ENCODE results near the gene PLEKHA8.

Gene PLEKHA8

DNA sequence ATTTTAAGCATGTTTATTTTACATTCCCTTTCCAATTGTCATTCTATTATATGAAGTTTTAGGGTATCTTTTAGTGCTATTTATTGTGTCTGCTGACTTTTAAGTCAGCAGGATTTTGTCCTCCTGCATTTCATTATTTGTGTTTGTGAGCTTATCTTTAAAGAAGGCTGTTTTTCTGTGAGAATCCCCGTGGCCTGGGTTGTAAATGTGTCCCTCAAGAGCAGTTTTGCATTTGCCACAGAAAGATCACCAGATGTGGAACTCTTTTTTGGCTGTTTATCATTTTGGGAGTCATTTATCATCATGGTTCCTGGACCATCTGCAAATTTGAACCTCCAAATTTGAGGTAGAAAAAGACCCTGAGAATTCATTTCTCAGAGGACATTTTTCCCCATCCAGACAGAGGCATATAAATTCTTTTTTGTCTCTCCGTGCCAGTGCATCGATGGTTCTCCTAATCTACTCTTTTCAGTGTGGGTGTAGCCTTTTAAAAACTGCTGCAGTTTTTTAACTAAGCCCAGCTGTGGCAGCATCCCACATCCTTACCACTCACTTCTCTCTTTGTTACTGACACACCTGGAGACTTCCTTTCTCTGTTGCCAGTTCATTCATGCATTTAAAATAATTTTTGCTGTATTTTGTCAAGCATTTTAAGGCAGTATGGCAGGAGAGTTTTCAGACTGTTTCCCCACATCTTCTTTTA lies 86.5 kb downstream of the PLEKHA8 start:
- no peak overlapping the region for H3K4me3 Mint-ChIP-seq
- TF ChIP-seq, protein P1, sequence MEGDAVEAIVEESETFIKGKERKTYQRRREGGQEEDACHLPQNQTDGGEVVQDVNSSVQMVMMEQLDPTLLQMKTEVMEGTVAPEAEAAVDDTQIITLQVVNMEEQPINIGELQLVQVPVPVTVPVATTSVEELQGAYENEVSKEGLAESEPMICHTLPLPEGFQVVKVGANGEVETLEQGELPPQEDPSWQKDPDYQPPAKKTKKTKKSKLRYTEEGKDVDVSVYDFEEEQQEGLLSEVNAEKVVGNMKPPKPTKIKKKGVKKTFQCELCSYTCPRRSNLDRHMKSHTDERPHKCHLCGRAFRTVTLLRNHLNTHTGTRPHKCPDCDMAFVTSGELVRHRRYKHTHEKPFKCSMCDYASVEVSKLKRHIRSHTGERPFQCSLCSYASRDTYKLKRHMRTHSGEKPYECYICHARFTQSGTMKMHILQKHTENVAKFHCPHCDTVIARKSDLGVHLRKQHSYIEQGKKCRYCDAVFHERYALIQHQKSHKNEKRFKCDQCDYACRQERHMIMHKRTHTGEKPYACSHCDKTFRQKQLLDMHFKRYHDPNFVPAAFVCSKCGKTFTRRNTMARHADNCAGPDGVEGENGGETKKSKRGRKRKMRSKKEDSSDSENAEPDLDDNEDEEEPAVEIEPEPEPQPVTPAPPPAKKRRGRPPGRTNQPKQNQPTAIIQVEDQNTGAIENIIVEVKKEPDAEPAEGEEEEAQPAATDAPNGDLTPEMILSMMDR (IDR thresholded peaks at IDR 0.05): no peak
- peaks cover 49% of the 10 kb centered on the region for H3K9me3 Mint-ChIP-seq
- H3K36me3 Mint-ChIP-seq (ENCODE audit: low read depth): peaks cover 62% of the 10 kb centered on the region
- no peaks in the 10 kb centered on the region for H3K4me1 Mint-ChIP-seq
- peak overlapping the region; percentile 79 for H3K27ac Mint-ChIP-seq
- DNase-seq: no peak
- H3K27me3 Mint-ChIP-seq (ENCODE audit: low read depth, poor library complexity): no peaks in the 10 kb centered on the region

DNA sequence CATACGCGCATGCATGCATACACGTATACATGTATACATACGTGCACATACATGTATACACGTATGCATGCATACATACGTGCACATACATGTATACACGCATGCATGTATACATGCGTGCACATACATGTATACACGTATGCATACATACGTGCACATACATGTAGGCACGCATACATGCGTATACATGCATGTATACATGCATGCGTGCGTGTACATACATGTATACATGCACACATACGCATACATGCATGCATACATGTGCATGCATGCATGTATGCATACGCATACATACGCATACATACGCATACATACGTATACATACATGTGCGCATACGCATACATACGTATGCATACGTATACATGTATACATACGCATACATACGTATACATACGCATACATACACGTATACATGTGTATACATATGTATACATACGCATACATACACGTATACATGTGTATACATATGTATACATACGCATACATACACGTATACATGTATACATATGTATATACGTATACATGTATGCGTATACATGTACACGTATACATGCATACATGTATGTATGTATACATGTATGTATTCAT lies 87.6 kb downstream of the PLEKHA8 start:
- no peak overlapping the region for H3K27ac Mint-ChIP-seq
- no peak overlapping the region for H3K4me3 Mint-ChIP-seq
- H3K9me3 Mint-ChIP-seq: peaks cover 38% of the 10 kb centered on the region
- no peaks in the 10 kb centered on the region for H3K27me3 Mint-ChIP-seq (ENCODE audit: low read depth, poor library complexity)
- TF ChIP-seq, protein P1 (IDR thresholded peaks at IDR 0.05): no peak
- no peak for DNase-seq
- no peaks in the 10 kb centered on the region for H3K4me1 Mint-ChIP-seq
- H3K36me3 Mint-ChIP-seq (ENCODE audit: low read depth): peaks cover 56% of the 10 kb centered on the region

DNA sequence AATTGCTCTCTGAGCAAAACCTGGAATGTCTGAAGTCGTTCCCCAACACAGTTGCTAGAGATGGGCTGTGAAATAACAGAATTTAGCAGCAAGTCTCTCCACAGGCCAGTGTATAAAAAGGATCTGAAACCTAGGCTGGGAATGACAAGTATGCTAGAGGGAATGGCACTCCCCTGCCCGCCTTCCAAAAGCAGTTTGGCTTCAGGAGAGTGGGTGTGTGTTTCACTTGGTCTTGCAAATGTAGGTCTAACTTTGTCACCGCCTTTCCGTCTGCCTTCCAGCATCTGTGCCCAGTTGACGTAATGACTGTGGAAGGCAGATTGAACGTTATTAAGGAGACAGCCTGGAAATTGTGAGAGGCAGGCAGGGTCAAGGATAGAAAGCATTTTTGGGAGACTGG lies 88.6 kb downstream of the PLEKHA8 start:
- Mint-ChIP-seq H3K4me3 (no peak overlapping the region), H3K9me3 (peaks cover 31% of the 10 kb centered on the region), H3K27ac (peak overlapping the region; percentile 14), H3K4me1 (no peaks in the 10 kb centered on the region), H3K36me3 (ENCODE audit: low read depth) (peaks cover 48% of the 10 kb centered on the region), H3K27me3 (ENCODE audit: low read depth, poor library complexity) (no peaks in the 10 kb centered on the region)
- TF ChIP-seq, protein P1 (IDR thresholded peaks at IDR 0.05): no peak
- DNase-seq: no peak

DNA sequence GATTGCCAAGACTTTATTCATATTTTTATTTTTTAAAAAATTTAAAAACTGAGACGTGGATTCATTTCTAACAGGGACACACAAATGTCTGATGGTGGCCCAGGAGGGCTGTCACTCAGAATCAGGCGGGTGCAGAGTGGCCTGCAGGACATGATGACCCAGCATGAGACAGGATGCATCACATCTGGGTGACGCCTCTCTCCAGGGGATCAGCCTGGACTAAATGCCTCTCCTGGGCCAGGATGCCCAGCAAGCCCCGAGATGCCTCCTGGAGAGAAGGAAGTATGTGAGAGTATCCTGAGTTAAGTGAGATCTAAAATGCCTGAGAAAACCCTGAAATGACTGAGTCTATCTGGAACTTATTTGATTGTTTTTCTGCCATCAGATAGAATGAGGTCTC lies 89.7 kb downstream of the PLEKHA8 start:
- H3K27ac Mint-ChIP-seq: no peak overlapping the region
- DNase-seq: no peak
- no peaks in the 10 kb centered on the region for H3K27me3 Mint-ChIP-seq (ENCODE audit: low read depth, poor library complexity)
- no peaks in the 10 kb centered on the region for H3K4me1 Mint-ChIP-seq
- peaks cover 22% of the 10 kb centered on the region for H3K9me3 Mint-ChIP-seq
- no peak overlapping the region for H3K4me3 Mint-ChIP-seq
- peaks cover 37% of the 10 kb centered on the region for H3K36me3 Mint-ChIP-seq (ENCODE audit: low read depth)
- TF ChIP-seq, protein P1 (IDR thresholded peaks at IDR 0.05): no peak

DNA sequence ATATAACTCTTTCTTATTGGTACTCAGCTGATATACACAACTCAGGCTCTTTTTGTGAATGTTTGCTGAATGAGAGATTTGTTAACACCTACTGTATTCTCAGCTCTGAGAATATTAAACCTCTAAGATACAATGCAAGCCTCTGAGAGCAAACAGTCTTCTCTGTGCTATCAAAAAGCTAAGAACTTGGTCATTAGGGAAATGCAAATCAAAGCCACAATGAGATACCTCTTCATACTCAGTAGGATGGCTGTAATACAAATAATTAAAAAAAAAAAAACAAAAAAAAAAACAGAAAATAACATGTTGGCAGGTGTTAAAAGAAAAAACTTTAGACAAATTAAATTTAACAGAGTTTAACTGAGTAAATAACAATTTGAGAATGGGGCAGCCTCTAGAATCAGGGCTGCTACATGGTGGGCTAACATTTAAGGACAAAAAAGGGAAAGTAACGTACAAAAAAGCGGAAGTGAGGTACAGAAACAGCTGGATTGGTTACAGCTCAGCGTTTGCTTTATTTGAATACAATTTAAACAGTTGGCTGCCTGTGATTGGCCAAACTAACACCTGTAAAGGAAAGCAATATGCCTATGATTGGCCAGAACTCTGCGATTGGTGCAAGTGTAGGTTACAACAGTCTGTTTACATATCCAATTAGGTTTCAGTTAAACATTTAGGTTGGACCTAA lies 91.8 kb downstream of the PLEKHA8 start:
- H3K4me1 Mint-ChIP-seq: no peaks in the 10 kb centered on the region
- peaks cover 16% of the 10 kb centered on the region for H3K36me3 Mint-ChIP-seq (ENCODE audit: low read depth)
- peaks cover under 1% of the 10 kb centered on the region for H3K9me3 Mint-ChIP-seq
- H3K27me3 Mint-ChIP-seq (ENCODE audit: low read depth, poor library complexity): no peaks in the 10 kb centered on the region
- TF ChIP-seq, protein P1 (IDR thresholded peaks at IDR 0.05): no peak
- no peak overlapping the region for H3K4me3 Mint-ChIP-seq
- no peak for DNase-seq
- H3K27ac Mint-ChIP-seq: no peak overlapping the region

Measured in nephron progenitor cell (in vitro differentiated cells).